Common myeloid progenitor, CD34-positive (primary cell): ENCODE measurements around the gene ILF2.

Experiments used
- CTCF ChIA-PET: fragments of 350-600 bp; sonication (Branson Sonifier 250); formaldehyde crosslinking; loops from one replicate; lab custom pipeline; 2021; ENCODE audit warnings: antibody characterized with exemption; lab: Charles Lee
- POLR2A ChIA-PET: fragments of 350-600 bp; sonication (Branson Sonifier 250); formaldehyde crosslinking; loops from one replicate; lab custom pipeline; 2021; ENCODE audit warnings: antibody characterized with exemption; lab: Charles Lee
- DNase-seq, 3 donors: peaks; one replicate each; pipeline versions ENCODE4 v3.0.0 to v3.0.0-alpha.2; 2013
- H3K27ac ChIP-seq, 2 experiments: 1 replicate in 1 of 2; 2 replicates in 1 of 2; pipeline ENCODE4 v1.7.0; 2013; ENCODE audit warnings: inconsistent platforms in 2 of 2, low read length in 2 of 2, mild to moderate bottlenecking in 2 of 2, low read depth in 1 of 2, moderate library complexity in 1 of 2; ENCODE audit not compliant: severe bottlenecking in 2 of 2, insufficient read depth in 1 of 2, poor library complexity in 1 of 2
- H3K27me3 ChIP-seq, 5 experiments: replicated peaks in 2 of 5; 1 replicate in 3 of 5; 2 replicates in 2 of 5; pipeline versions ENCODE4 v1.6.1 to v1.7.0; 2013; ENCODE audit warnings: low read length in 4 of 5, mild to moderate bottlenecking in 2 of 5, moderate library complexity in 2 of 5, inconsistent platforms in 1 of 5; ENCODE audit not compliant: insufficient read depth in 5 of 5, control insufficient read depth in 4 of 5
- H3K36me3 ChIP-seq, 4 experiments: 1 replicate in 2 of 4; 2 replicates in 2 of 4; pipeline versions ENCODE4 v1.6.1 to v1.7.0; 2013; ENCODE audit warnings: low read length in 3 of 4, control low read depth in 1 of 4, mild to moderate bottlenecking in 1 of 4; ENCODE audit not compliant: control insufficient read depth in 4 of 4, insufficient read depth in 4 of 4
- H3K4me1 ChIP-seq, 4 experiments: 1 replicate in 3 of 4; 2 replicates in 1 of 4; pipeline versions ENCODE4 v1.6.1 to v1.7.1; 2013; ENCODE audit warnings: low read length in 3 of 4, mild to moderate bottlenecking in 3 of 4, control low read depth in 1 of 4, inconsistent platforms in 1 of 4, moderate library complexity in 1 of 4; ENCODE audit not compliant: control insufficient read depth in 4 of 4, insufficient read depth in 4 of 4; ENCODE audit errors: control extremely low read depth in 1 of 4
- H3K4me3 ChIP-seq, 7 experiments: 1 replicate in 4 of 7; 2 replicates in 3 of 7; pipeline versions ENCODE4 v1.5.1 to v1.7.0; 2013; ENCODE audit warnings: mild to moderate bottlenecking in 7 of 7, low read length in 6 of 7, moderate library complexity in 6 of 7, inconsistent platforms in 2 of 7, low read depth in 2 of 7, control low read depth in 1 of 7; ENCODE audit not compliant: insufficient read depth in 4 of 7, control insufficient read depth in 1 of 7; ENCODE audit errors: extremely low read depth in 1 of 7
- H3K9me3 ChIP-seq, 5 experiments: 1 replicate in 4 of 5; 2 replicates in 1 of 5; pipeline versions ENCODE4 v1.6.1 to v1.7.1; 2013; ENCODE audit warnings: low read length in 4 of 5, mild to moderate bottlenecking in 2 of 5, inconsistent platforms in 1 of 5, low read depth in 1 of 5, moderate library complexity in 1 of 5; ENCODE audit not compliant: control insufficient read depth in 4 of 5, insufficient read depth in 2 of 5; ENCODE audit errors: control extremely low read depth in 1 of 5
- WGBS: methylation state at CpG from one replicate; pipeline ENCODE4 v1.1.5; 2013; ENCODE audit not compliant: insufficient coverage; 5-methylcytosine and 5-hydroxymethylcytosine counted together

Gene ILF2

DNA sequence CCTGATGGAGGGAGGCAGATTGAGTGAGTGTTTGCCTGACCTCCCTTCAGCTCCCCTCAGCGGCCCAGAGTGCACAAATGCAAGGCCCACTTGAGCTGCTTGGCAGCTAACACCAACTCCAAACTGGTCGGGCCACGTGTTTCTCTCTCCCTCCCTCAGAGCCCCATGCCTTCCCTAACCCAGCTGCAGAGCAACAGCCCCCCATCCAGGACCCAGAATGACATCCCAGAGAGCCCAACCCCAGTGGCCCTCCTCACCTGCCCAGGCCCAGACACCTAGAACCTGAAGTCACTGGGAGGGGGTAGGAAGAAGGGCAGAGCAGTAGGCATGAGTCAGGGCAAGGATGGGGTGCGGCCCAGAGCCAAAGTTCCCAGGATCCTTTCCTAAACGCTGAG is 53.9 kb downstream of the ILF2 start:
- DNase-seq = no peak
- H3K27ac ChIP-seq = no peak overlapping the region
- H3K27me3 ChIP-seq = no peaks in the 10 kb centered on the region
- H3K4me1 ChIP-seq = peaks cover 0 to 4% (median 2%) of the 10 kb centered on the region in 4 experiments
- CTCF ChIA-PET = interaction anchor here (1.0 to 21.2 kb wide), 11 partner anchors 9 to 108 kb away, joined by 3 to 262 read pairs (median 22); partner anchors contain the start of genes CHTOP, S100A1 and S100A13
- H3K4me3 ChIP-seq = no peak overlapping the region
- peaks cover 0 to 1% (median 0%) of the 10 kb centered on the region in 5 experiments for H3K9me3 ChIP-seq
- H3K36me3 ChIP-seq = no peaks in the 10 kb centered on the region
- POLR2A ChIA-PET = no interaction called here
- 89% methylated on average over 3 of the region's 5 CpGs for WGBS

DNA sequence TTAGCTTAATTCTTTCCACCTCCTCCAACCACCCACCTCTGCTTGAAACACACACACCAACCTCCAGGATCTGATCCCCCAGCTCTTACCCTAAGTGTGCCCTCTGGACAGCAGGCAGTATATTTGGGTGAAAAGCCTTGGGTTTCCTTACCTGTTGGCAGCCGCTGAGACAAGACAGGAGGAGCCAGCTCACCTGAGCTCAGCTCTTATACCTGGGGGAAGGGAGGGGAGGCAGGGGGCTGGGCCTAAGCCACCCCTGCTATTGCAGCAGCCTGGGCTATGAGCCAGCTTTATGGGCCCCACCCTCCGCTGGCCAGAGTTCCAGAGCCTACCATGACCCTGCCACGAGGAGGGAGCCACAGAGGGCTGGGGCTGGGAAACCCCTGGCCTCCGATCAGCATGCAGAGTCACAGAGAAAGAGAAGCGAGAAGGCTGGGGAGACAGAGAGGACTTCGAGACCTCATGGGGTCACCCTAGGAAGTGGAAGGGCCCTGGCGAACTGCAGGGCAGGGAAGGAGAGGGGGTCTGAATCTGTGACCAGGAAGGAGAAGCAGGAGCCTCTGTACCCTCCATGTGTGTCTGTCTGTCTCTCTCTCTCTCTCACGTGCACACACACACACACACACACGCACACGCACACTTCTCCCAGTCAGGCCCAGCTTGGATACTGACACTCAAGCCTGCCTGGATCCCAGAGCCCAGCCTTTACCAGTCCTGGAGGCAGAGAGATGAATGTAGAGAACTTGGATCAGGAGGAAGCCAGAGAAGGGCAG is 54.5 kb downstream of the ILF2 start, which contains the start of gene S100A14:
S100A14 (minus strand) TSS at position 182 of the 773 bp plus-strand sequence. CDS start 467 bp downstream, outside the sequence.
- Histone ChIP-seq H3K27ac (no peak within 1 kb of the TSS), H3K4me3 (no peak within 1 kb of the TSS), H3K27me3 (no peaks in the 10 kb centered on the region), H3K36me3 (no peaks in the 10 kb centered on the region), H3K9me3 (peaks cover 0 to 1% (median 0%) of the 10 kb centered on the region in 5 experiments), H3K4me1 (peaks cover 0 to 8% (median 2%) of the 10 kb centered on the region in 4 experiments)
- 100% methylated on average over 7 of the region's 10 CpGs for WGBS
- no peak for DNase-seq
- CTCF ChIA-PET = interaction anchor here (0.6 to 21.2 kb wide), 12 partner anchors 8 to 107 kb away, joined by 3 to 262 read pairs (median 8); partner anchors contain the start of genes CHTOP, S100A1 and S100A13
- POLR2A ChIA-PET = interaction anchor here (0.6 to 1.3 kb wide), 2 partner anchors 44 to 112 kb away, joined by 3 to 4 read pairs; partner anchors contain the start of gene INTS3

- ChIA-PET CTCF (interaction anchor here (0.6 to 21.2 kb wide), 12 partner anchors 7 to 106 kb away, joined by 3 to 262 read pairs (median 8); partner anchors contain the start of genes S100A1 and S100A13), POLR2A (interaction anchor here (1.3 kb wide), 1 partner anchor 43 kb away, joined by 4 read pairs; no protein-coding TSS in a partner anchor)
- Histone ChIP-seq H3K4me1 (peaks cover 0 to 17% (median 7%) of the 10 kb centered on the region in 4 experiments), H3K27ac (no peak overlapping the region), H3K4me3 (no peak overlapping the region), H3K9me3 (peaks cover 0 to 1% (median 0%) of the 10 kb centered on the region in 5 experiments), H3K27me3 (no peaks in the 10 kb centered on the region), H3K36me3 (no peaks in the 10 kb centered on the region)
- WGBS = 100% methylated on average over 2 of the region's 2 CpGs
- no peak for DNase-seq
These were observed 55.4 kb downstream of the ILF2 start for GRCh38 chr1:153615406-153615805.

DNA sequence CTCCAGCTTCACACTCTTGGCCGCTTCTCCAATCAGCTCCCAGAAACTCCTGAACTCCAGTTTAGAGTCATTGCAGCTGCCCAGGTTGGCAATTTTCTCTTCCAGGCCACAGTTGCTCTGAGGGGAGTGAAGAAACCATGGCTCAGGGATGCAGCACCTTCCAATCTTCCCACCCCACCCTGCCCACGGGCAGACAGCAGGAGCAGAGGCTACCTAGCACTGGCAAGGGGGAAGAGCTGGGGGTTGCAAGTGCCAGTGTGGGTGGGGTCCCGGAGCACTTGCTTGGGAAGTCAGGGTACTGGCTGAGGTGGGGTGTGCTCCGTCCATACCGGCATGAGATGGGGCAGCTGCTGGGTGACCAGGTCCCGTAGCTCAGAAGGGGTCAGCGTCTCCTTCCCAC is 55.9 kb downstream of the ILF2 start:
- 100% methylated on average over 6 of the region's 7 CpGs for WGBS
- H3K36me3 ChIP-seq = no peaks in the 10 kb centered on the region
- H3K27me3 ChIP-seq = no peaks in the 10 kb centered on the region
- no peak for DNase-seq
- CTCF ChIA-PET = interaction anchor here (1.0 to 21.2 kb wide), 11 partner anchors 7 to 106 kb away, joined by 3 to 262 read pairs (median 7); partner anchors contain the start of genes S100A1 and S100A13
- H3K27ac ChIP-seq = no peak overlapping the region
- no peak overlapping the region for H3K4me3 ChIP-seq
- H3K4me1 ChIP-seq = peaks cover 0 to 22% (median 12%) of the 10 kb centered on the region in 4 experiments
- H3K9me3 ChIP-seq = peaks cover 0 to 1% (median 0%) of the 10 kb centered on the region in 5 experiments
- POLR2A ChIA-PET = interaction anchor here (0.5 kb wide), 1 partner anchor 34 kb away, joined by 3 read pairs; no protein-coding TSS in a partner anchor

DNA sequence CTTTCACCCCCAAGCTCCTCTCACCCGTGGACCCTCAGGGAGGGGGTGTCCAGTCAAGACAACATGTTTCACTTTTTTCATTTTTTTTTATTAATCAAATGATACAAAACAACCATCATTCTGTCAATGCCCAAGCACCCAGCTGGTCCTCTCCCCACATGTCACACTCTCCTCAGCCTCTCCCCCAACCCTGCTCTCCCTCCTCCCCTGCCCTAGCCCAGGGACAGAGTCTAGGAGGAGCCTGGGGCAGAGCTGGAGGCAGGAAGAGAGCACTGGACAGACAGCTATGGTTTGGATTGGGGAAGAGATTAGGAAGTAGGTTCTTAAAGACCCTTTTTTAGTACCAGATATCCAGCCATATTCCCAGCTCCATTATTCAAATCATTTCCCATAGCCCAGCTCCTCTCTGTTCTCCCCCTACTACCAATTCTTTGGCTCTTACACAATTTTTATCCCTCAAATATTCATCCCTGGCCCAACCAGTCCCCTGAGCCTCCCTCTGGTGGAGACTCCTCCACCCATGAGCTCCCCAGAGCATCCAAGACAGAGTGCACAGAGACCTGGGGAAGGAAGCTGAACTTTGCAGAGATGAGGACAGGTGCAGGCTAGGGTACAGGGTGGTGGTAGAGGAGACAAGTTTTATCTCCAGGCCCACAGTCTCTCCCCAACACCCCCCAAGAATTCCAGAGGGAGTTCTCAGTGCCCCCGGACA is 56.4 kb downstream of the ILF2 start:
- H3K9me3 ChIP-seq = no peaks in the 10 kb centered on the region
- no peak overlapping the region for H3K4me3 ChIP-seq
- ChIA-PET POLR2A (interaction anchor here (0.5 kb wide), 1 partner anchor 33 kb away, joined by 3 read pairs; no protein-coding TSS in a partner anchor), CTCF (interaction anchor here (1.0 to 21.2 kb wide), 10 partner anchors 6 to 105 kb away, joined by 3 to 262 read pairs (median 18); partner anchors contain the start of genes S100A1 and S100A13)
- H3K4me1 ChIP-seq = peaks cover 0 to 27% (median 16%) of the 10 kb centered on the region in 4 experiments
- DNase-seq = no peak
- H3K27me3 ChIP-seq = no peaks in the 10 kb centered on the region
- WGBS = 79% methylated on average over 2 of the region's 2 CpGs
- H3K36me3 ChIP-seq = no peaks in the 10 kb centered on the region
- H3K27ac ChIP-seq = no peak overlapping the region

- H3K27ac ChIP-seq = no peak overlapping the region
- no peaks in the 10 kb centered on the region for H3K36me3 ChIP-seq
- DNase-seq = no peak
- ChIA-PET CTCF (interaction anchor here (1.6 to 21.2 kb wide), 7 partner anchors 15 to 104 kb away, joined by 5 to 262 read pairs (median 62); partner anchors contain the start of genes S100A1 and S100A13), POLR2A (no interaction called here)
- WGBS = 100% methylated on average over 2 of the region's 5 CpGs
- no peak overlapping the region for H3K4me3 ChIP-seq
- H3K27me3 ChIP-seq = no peaks in the 10 kb centered on the region
- H3K9me3 ChIP-seq = no peaks in the 10 kb centered on the region
- peaks cover 0 to 28% (median 16%) of the 10 kb centered on the region in 4 experiments for H3K4me1 ChIP-seq
These were observed 57.4 kb downstream of the ILF2 start for GRCh38 chr1:153613406-153613805.
